Lower lobe of right lung (tissue), 2 donors: ENCODE measurements around the gene CCDC3. TPM values are rescaled to one million over a fixed set of nuclear protein-coding genes. Genes with fewer than 3 reads are reported as not detected.

Experiments
- ATAC-seq, 2 donors: fragments of 200-7000 bp; cut with Tn5 transposase; one replicate each; pipeline ENCODE4 v1.9.1; 2020 to 2022; ENCODE audit warnings: mild to moderate bottlenecking in 2 of 2, moderate library complexity in 2 of 2
- DNase-seq: peaks from one replicate; pipeline ENCODE4 v3.0.0-alpha.2; 2020
- H3K27ac ChIP-seq: fragments of 200-600 bp; one replicate; pipeline ENCODE4 v1.8.0; 2022
- H3K27me3 ChIP-seq: fragments of 200-600 bp; one replicate; pipeline ENCODE4 v1.8.0; 2022; ENCODE audit warnings: low read depth
- H3K36me3 ChIP-seq: fragments of 200-600 bp; one replicate; pipeline ENCODE4 v1.8.0; 2022; ENCODE audit warnings: mild to moderate bottlenecking
- H3K4me1 ChIP-seq: fragments of 200-600 bp; one replicate; pipeline ENCODE4 v1.8.0; 2022
- H3K4me3 ChIP-seq: fragments of 200-600 bp; one replicate; pipeline ENCODE4 v1.8.0; 2022; ENCODE audit warnings: mild to moderate bottlenecking
- H3K9me3 ChIP-seq: fragments of 200-600 bp; one replicate; pipeline ENCODE4 v1.8.0; 2022
- intact Hi-C: fragments of 100-400 bp; cut with DNase I; formaldehyde crosslinking; loops from one replicate; pipeline ENCODE4 v1.11.0; 2022
- total RNA-seq: library from RNA; stranded (reverse); fragmentation: NEBNext Ultra II Directional; extraction: Animal tissue kit (Norgen Biotek cat#: 25700); gene quantifications from one replicate; pipeline ENCODE4 v1.2.1, GENCODE V29; 2021
- TF ChIP-seq, protein P1 (sequence below): fragments of 200-600 bp; IDR thresholded peaks from one replicate; pipeline ENCODE4 v1.8.0; 2022; ENCODE audit warnings: antibody characterized with exemption, mild to moderate bottlenecking
- donor health status: DM: no; HTN: yes; CAD: no; lungs with severe emphysema.

Gene CCDC3
- total RNA-seq, 1 donor from 2014 or later: 10.5 TPM

DNA sequence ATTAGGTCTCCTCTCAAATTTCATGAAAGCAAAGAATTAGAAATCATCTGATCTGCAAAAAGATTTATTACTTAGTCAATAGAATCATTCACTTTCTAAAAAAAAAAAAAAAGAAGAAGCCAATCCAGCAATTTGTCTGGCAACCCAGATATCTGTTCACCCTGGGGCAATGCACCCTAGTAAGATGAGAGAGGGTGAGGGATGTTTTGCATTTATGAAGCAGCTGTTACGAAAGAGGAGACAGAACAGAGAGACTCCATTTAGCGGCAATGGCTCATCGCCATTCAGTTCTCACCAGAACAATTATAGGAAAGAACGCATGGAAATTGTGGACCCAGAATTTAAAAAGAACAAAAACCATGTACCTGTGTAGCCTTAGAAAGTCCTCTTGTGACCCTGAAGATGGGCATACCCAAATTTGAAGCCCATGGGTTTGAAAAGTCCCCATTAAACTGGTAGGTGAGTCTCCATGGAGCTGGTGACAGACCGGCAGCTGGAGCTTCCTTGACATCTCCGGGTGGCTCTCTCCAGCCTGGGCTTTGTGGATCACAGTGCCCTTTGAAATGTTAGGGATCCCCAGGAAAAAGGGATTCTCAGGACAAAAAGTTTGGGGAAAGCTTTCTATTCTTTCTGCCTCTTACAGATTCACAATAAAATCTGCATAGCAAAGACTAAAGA lies 45.5 kb upstream of the CCDC3 start:
- Histone ChIP-seq H3K27ac (no peak overlapping the region), H3K4me3 (no peak overlapping the region), H3K4me1 (no peaks in the 10 kb centered on the region), H3K36me3 (no peaks in the 10 kb centered on the region), H3K27me3 (peaks cover 8% of the 10 kb centered on the region), H3K9me3 (no peaks in the 10 kb centered on the region)
- TF ChIP-seq, protein P1, sequence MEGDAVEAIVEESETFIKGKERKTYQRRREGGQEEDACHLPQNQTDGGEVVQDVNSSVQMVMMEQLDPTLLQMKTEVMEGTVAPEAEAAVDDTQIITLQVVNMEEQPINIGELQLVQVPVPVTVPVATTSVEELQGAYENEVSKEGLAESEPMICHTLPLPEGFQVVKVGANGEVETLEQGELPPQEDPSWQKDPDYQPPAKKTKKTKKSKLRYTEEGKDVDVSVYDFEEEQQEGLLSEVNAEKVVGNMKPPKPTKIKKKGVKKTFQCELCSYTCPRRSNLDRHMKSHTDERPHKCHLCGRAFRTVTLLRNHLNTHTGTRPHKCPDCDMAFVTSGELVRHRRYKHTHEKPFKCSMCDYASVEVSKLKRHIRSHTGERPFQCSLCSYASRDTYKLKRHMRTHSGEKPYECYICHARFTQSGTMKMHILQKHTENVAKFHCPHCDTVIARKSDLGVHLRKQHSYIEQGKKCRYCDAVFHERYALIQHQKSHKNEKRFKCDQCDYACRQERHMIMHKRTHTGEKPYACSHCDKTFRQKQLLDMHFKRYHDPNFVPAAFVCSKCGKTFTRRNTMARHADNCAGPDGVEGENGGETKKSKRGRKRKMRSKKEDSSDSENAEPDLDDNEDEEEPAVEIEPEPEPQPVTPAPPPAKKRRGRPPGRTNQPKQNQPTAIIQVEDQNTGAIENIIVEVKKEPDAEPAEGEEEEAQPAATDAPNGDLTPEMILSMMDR: no peak
- intact Hi-C loops: no loop called here
- DNase-seq: no peak
- ATAC-seq: no peak

GRCh38 chr10:13043520-13043919 lies 42.0 kb upstream of the CCDC3 start:
- Histone ChIP-seq H3K27me3 (no peaks in the 10 kb centered on the region), H3K27ac (no peak overlapping the region), H3K9me3 (no peaks in the 10 kb centered on the region), H3K36me3 (no peaks in the 10 kb centered on the region), H3K4me1 (no peaks in the 10 kb centered on the region), H3K4me3 (no peak overlapping the region)
- TF ChIP-seq, protein P1: no peak
- DNase-seq (no peak), ATAC-seq (no peak)
- intact Hi-C loops: no loop called here

DNA sequence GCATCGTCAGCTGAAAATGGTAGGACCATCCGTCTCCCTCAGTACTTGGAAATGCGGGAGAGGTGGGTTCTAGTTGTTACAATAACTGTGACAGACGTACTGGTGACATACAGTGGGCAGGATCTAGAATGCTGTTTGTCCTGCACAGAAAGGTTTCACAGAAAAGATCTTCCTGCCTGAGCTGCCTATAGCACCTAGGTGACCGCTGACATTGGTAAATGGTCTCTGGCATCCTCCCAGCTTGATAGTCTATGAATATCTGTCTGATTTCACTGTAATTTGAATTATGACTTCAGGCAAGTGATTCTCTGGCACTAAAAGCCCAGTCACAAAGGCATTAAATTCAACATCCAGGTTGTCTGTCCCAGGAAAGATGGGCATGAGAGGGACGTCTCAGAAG lies 38.2 kb upstream of the CCDC3 start:
- Histone ChIP-seq H3K4me1 (no peaks in the 10 kb centered on the region), H3K27ac (no peak overlapping the region), H3K9me3 (no peaks in the 10 kb centered on the region), H3K27me3 (no peaks in the 10 kb centered on the region), H3K36me3 (no peaks in the 10 kb centered on the region), H3K4me3 (no peak overlapping the region)
- intact Hi-C loops: no loop called here
- ATAC-seq (no peak), DNase-seq (no peak)
- TF ChIP-seq, protein P1: no peak

DNA sequence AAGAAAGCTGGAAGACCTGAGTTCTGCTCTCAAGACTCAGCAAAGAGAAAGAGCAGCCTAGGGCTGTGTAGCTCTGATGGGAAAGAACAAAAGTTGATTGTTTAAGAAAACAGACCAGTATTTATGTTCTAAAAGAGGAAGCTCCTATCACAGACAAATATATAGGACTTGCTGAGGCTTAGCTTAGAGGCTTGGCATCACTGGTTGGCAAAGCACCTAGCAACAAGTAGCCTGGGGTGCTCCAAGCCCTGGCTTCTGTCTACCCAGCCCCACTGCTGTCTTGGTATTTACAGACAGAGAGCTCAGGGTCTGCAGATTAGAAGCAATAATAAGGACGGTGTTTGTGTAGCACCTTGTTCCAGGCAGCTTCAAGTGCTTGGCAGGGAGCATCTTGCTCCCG lies 36.9 kb upstream of the CCDC3 start:
- Histone ChIP-seq H3K4me3 (no peak overlapping the region), H3K9me3 (no peaks in the 10 kb centered on the region), H3K27me3 (no peaks in the 10 kb centered on the region), H3K4me1 (no peaks in the 10 kb centered on the region), H3K27ac (no peak overlapping the region), H3K36me3 (no peaks in the 10 kb centered on the region)
- ATAC-seq: no peak
- TF ChIP-seq, protein P1: no peak
- DNase-seq: no peak
- intact Hi-C loops: no loop called here

- Histone ChIP-seq H3K27me3 (no peaks in the 10 kb centered on the region), H3K9me3 (no peaks in the 10 kb centered on the region), H3K4me3 (no peak overlapping the region), H3K27ac (no peak overlapping the region), H3K36me3 (no peaks in the 10 kb centered on the region), H3K4me1 (no peaks in the 10 kb centered on the region)
- ATAC-seq: no peak
- no peak for DNase-seq
- intact Hi-C loops: no loop called here
- TF ChIP-seq, protein P1: no peak
These were observed 36.3 kb upstream of the CCDC3 start for GRCh38 chr10:13037832-13038231.
